HG02973 (cell line): ENCODE measurements around the gene COL6A3.
"Not testable (repeated sequence)": the region's sequence is repeated elsewhere in the genome, so short reads cannot be mapped to it uniquely, and the experiment has no call there.

Experiments used
- ATAC-seq: cut with Tn5 transposase; IDR thresholded peaks from one replicate; pipeline ENCODE4 v1.9.1; 2021; ENCODE audit warnings: moderate library complexity; ENCODE audit not compliant: unreplicated experiment

COL6A3 gene

GRCh38 chr2:237320801-237321560 is 93.0 kb downstream of the COL6A3 start:
- ATAC-seq: no peak

- no peak for ATAC-seq
Measured at GRCh38 chr2:237319887-237320286, 94.1 kb downstream of the COL6A3 start.

GRCh38 chr2:237319086-237319820 is 94.7 kb downstream of the COL6A3 start:
- ATAC-seq: no peak

- ATAC-seq: no peak
Measured at GRCh38 chr2:237316339-237316738, 97.6 kb downstream of the COL6A3 start.

- no peak for ATAC-seq
Measured at GRCh38 chr2:237315829-237316225, 98.1 kb downstream of the COL6A3 start.

- no peak for ATAC-seq
Measured at GRCh38 chr2:237315170-237315828, 98.7 kb downstream of the COL6A3 start.

GRCh38 chr2:237314681-237315080 is 99.3 kb downstream of the COL6A3 start:
- ATAC-seq: no peak

GRCh38 chr2:237314198-237314597 is 99.8 kb downstream of the COL6A3 start:
- ATAC-seq: no peak

- no peak for ATAC-seq
Measured at GRCh38 chr2:237312021-237312755, 101.8 kb downstream of the COL6A3 start.

- ATAC-seq: no peak
Measured at GRCh38 chr2:237310515-237311114, 103.3 kb downstream of the COL6A3 start.

GRCh38 chr2:237309416-237309815 is 104.5 kb downstream of the COL6A3 start:
- no peak for ATAC-seq

GRCh38 chr2:237309011-237309410 is 105.0 kb downstream of the COL6A3 start:
- no peak for ATAC-seq

- no peak for ATAC-seq
Measured at GRCh38 chr2:237307474-237307873, 106.5 kb downstream of the COL6A3 start.

- ATAC-seq: no peak
Measured at GRCh38 chr2:237306787-237307170, 107.2 kb downstream of the COL6A3 start.

GRCh38 chr2:237306083-237306786 is 107.7 kb downstream of the COL6A3 start:
- no peak for ATAC-seq

- ATAC-seq: no peak
Measured at GRCh38 chr2:237305579-237305978, 108.4 kb downstream of the COL6A3 start.

GRCh38 chr2:237304763-237305514 is 109.0 kb downstream of the COL6A3 start:
- no peak for ATAC-seq

- not testable (repeated sequence) for ATAC-seq
Measured at GRCh38 chr2:237303244-237303643, 110.7 kb downstream of the COL6A3 start.

GRCh38 chr2:237301595-237301994 is 112.4 kb downstream of the COL6A3 start:
- ATAC-seq: no peak
